ENCODE data around the gene GBP3. TPM values are rescaled to one million over a fixed set of nuclear protein-coding genes. Genes with fewer than 3 reads are reported as not detected.
"Not testable (repeated sequence)": the region's sequence is repeated elsewhere in the genome, so short reads cannot be mapped to it uniquely, and the experiment has no call there.

GBP3 gene
- total RNA-seq, 2 experiments from 2014 or later, result 16.7 to 18.9 TPM

DNA sequence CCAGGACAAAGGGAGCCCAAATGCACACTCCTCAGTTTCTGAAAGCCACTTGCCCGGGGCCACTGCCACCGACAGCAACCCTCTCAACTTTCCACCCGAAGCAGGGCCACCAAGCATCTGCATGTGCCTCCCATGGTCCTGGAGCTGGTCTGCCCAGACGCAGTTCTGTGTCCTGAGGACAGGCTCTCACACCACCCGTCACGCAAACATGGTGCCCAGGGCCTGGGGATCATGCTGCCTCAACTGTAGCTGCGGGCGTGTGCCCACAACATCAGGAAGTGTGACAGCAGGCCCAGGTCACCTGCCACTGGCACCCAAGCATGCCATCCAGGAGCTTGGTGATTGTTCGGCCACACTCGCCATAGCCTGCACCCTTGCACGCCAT lies 28.0 kb upstream of the GBP3 start:
- ATAC-seq (peak; percentile 11), DNase-seq (no peak)
- CTCF ChIA-PET, result no interaction called here
- H3K4me1 Mint-ChIP-seq (ENCODE audit: low read depth), result peaks cover 5% of the 10 kb centered on the region
- H3K9me3 Mint-ChIP-seq (ENCODE audit: insufficient read depth), result no peaks in the 10 kb centered on the region
- no peak overlapping the region for H3K27ac Mint-ChIP-seq
- peaks cover 69% of the 10 kb centered on the region for H3K36me3 Mint-ChIP-seq (ENCODE audit: low read depth)
- H3K27me3 Mint-ChIP-seq (ENCODE audit: low read depth), result no peaks in the 10 kb centered on the region
- POLR2A ChIA-PET, result no interaction called here
- H3K4me3 Mint-ChIP-seq, result no peak overlapping the region

DNA sequence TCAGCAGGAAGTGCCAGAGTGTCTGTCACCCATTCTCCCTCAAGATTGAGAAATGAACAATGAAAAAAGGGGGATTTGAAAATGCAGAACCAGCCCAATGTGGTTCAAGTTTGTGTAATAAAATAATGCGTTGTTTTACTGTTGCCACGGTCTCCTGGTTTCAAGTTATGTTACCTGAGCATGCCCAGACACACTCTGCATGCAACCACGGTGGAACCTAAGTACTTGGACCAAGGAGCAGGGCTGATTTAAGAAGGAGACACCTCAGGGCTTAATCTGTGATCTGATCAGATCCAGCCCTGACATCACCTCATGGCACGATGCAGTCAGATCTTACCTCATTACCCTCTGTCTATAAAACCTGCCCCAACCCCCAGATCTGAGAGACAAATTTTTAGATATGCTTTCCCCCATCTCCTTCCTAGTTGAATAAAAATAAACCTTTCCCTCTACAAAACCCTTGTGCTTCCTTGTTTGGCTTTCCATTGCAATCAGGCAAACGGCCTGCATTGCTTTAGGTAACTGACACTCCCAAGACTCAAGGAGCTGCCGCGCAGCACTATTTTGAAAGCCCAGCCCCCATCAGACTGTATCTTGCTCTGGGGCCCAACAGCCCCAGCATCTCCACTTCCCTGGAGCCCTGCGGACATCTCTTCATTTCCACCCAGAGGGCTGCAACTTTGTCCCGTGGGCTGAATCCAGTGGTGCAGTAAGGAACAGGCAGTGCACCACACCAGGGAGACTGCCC lies 27.4 kb upstream of the GBP3 start:
- POLR2A ChIA-PET; CTCF ChIA-PET; DNase-seq; H3K4me3 Mint-ChIP-seq; H3K9me3 Mint-ChIP-seq (ENCODE audit: insufficient read depth); H3K27me3 Mint-ChIP-seq (ENCODE audit: low read depth); H3K4me1 Mint-ChIP-seq (ENCODE audit: low read depth): not testable (repeated sequence)
- peaks cover 63% of the 10 kb centered on the region for H3K36me3 Mint-ChIP-seq (ENCODE audit: low read depth)
- H3K27ac Mint-ChIP-seq, result peak overlapping the region; percentile 44
- peak; percentile 29 for ATAC-seq

DNA sequence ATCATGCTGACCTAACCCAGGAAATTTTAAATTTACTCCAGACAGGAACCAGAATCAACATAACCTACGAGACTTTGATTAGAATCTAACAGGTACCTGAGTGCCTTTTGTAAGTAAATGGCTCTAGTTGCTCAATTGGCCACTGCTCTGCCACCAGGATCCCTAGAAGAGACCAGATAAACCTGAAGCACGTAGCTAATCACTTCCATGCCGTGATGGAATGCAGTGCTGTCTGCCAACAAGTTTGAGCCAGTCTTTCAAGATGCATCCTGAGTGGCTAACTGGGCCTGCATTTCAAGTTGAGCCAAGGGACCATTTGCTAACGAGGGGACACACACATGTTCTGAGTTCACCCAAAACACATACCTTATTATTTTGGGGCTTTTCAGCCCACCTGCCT lies 26.5 kb upstream of the GBP3 start:
- CTCF ChIA-PET; DNase-seq; H3K4me3 Mint-ChIP-seq; POLR2A ChIA-PET; H3K9me3 Mint-ChIP-seq (ENCODE audit: insufficient read depth); ATAC-seq; H3K27ac Mint-ChIP-seq; H3K4me1 Mint-ChIP-seq (ENCODE audit: low read depth); H3K27me3 Mint-ChIP-seq (ENCODE audit: low read depth): not testable (repeated sequence)
- H3K36me3 Mint-ChIP-seq (ENCODE audit: low read depth), result peaks cover 60% of the 10 kb centered on the region

DNA sequence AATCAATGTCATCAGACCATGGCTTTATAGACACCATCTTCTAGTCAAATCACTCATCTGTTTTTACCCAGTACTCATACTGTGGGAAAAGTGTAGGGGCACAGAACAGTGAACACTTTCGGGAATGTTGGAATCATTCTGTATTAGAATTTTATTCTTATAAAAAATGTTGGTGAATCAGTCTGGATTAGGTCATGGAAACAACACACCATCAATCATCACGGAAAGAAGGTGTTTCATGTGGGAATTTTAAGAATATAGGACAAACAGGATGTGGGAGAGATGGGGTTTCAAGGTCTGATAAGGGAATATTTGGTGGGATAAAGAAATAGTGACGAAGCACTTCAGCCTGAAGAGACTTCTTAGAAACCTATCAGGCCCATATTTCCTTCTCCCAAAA lies 25.1 kb upstream of the GBP3 start:
- Mint-ChIP-seq H3K36me3 (ENCODE audit: low read depth) (peaks cover 55% of the 10 kb centered on the region), H3K27me3 (ENCODE audit: low read depth) (no peaks in the 10 kb centered on the region), H3K27ac (peak overlapping the region; percentile 47), H3K4me1 (ENCODE audit: low read depth) (peaks cover 5% of the 10 kb centered on the region), H3K4me3 (no peak overlapping the region), H3K9me3 (ENCODE audit: insufficient read depth) (peaks cover 8% of the 10 kb centered on the region)
- DNase-seq (no peak), ATAC-seq (no peak)
- CTCF ChIA-PET, result interaction anchor here (0.6 to 1.5 kb wide), 2 partner anchors 16 to 406 kb away, joined by 3 read pairs; no protein-coding TSS in a partner anchor
- POLR2A ChIA-PET, result no interaction called here

DNA sequence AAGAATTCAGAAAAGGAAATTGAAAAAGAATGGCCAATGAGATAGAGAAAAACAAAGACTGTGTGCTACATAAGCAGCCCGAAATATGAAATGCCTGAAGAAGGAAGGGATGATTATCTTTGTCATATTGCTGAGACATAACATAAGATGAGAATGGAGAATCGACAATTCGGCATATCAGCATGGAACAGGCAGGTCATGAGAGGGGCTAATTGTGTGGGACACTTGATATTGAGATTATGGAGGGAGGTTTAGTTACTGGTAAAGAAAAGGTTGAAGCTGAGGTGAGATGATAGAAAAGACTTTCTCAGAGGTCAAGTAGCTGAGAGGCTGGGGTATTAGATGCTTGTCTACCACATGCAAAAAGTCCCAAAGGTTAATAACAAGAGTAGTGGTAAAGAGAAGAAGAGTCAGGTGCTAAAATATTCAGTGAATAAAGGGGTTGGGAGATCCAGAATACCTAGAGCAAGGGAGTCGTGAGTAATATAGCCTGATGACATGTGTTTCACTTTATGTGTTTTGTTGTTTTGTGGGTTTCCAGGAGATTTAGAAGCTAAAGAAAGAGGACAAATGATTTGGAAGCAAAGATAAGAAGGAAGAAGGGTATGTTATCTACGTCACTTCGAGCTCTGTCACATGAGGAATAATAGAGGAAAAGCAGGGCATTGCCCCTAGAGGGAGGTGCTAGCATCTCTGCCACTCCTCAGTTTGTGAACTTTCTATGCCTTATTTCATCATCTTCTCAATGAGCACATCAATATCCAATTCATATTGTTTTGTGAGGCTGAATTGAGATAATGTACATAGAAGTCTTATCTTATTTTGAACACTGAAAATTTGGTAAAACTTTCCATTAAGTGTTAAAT lies 23.9 kb upstream of the GBP3 start:
- DNase-seq; POLR2A ChIA-PET; H3K9me3 Mint-ChIP-seq (ENCODE audit: insufficient read depth); ATAC-seq; H3K4me1 Mint-ChIP-seq (ENCODE audit: low read depth); H3K27ac Mint-ChIP-seq; H3K27me3 Mint-ChIP-seq (ENCODE audit: low read depth); H3K4me3 Mint-ChIP-seq: not testable (repeated sequence)
- CTCF ChIA-PET, result interaction anchor here (0.9 to 1.5 kb wide), 5 partner anchors 10 to 62 kb away, joined by 3 to 5 read pairs (median 3); no protein-coding TSS in a partner anchor
- H3K36me3 Mint-ChIP-seq (ENCODE audit: low read depth), result peaks cover 55% of the 10 kb centered on the region

DNA sequence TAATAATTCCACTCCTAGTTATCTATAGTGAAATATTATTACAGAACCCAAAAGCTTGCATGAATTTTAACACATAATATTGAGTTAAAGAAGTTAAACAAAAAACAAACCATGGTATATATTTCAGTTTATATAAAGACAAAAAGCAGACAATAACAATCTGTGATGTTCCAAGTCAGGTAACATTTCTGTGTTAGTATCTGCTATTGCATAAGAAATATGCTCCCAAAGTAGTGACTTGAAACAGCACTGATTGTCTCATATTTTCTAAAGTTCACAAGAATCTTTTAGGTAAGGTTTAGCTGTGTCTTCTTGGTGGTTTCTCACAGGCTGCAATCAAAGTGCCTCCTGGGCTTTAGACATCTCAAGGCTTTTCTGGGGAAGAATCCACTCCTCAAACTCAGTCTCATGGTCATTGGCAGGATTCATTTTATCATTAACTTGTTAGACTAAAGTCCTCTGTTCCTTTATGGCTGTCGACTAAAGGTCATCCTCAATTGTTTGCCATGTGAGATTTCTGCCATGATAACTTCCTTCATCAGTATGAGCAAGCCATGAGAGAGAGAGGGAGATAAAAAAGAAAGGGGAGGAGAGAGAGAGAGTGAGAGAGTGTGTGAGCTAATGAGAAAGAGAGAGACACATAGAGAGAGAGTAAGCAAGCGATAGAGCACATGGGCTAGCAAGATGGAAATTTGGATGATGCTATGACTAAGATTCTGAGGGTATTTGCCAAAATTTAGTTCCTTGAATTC lies 22.5 kb upstream of the GBP3 start:
- Mint-ChIP-seq H3K27me3 (ENCODE audit: low read depth) (no peaks in the 10 kb centered on the region), H3K4me3 (no peak overlapping the region), H3K27ac (no peak overlapping the region), H3K4me1 (ENCODE audit: low read depth) (peaks cover 15% of the 10 kb centered on the region), H3K36me3 (ENCODE audit: low read depth) (peaks cover 47% of the 10 kb centered on the region), H3K9me3 (ENCODE audit: insufficient read depth) (peaks cover 12% of the 10 kb centered on the region)
- ATAC-seq (no peak), DNase-seq (no peak)
- POLR2A ChIA-PET, result no interaction called here
- CTCF ChIA-PET, result no interaction called here

DNA sequence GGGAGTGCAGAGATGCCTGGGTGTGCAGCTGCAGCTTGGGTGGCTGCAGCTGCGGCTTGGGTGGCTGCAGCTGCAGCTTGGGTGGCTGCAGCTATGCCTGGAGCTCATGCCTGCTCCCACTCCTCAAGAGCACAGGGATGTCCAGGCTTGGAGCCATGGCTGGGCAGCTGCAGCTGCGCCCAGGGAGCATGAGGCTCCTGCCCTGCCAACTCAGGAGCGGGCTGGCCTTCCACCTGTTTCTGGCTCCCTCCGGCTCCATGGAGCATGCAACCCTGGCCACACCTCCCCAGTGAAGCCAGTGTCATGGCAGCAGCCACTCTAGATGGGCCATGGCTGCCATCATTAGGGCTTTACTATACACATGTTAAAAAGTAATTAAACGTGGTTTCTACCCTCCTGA lies 21.3 kb upstream of the GBP3 start:
- Mint-ChIP-seq H3K9me3 (ENCODE audit: insufficient read depth) (peaks cover 12% of the 10 kb centered on the region), H3K27ac (no peak overlapping the region), H3K36me3 (ENCODE audit: low read depth) (peaks cover 37% of the 10 kb centered on the region), H3K27me3 (ENCODE audit: low read depth) (no peaks in the 10 kb centered on the region), H3K4me3 (no peak overlapping the region), H3K4me1 (ENCODE audit: low read depth) (peaks cover 11% of the 10 kb centered on the region)
- POLR2A ChIA-PET, result no interaction called here
- ATAC-seq (no peak), DNase-seq (no peak)
- CTCF ChIA-PET, result no interaction called here

DNA sequence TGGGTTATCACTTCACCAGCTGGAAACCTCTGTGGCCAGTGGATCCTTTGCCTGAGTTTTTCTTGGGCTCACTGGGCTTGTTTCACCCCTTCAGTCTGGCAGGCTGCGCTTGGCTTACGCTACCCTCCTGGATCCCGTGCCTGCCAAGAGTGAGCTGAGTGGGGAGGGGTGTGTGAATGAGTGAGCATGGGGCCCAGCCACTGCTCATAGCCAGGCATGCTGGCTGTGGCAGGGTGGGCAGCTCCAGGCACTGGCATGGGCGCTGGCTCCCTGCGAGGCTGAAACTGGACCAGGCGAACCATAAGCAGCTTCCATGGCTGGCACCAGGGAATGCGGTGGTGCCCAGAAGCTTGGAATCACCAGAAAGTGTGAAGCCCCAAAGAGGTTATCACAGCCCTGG lies 19.8 kb upstream of the GBP3 start:
- peaks cover 11% of the 10 kb centered on the region for H3K4me1 Mint-ChIP-seq (ENCODE audit: low read depth)
- no peak overlapping the region for H3K4me3 Mint-ChIP-seq
- H3K9me3 Mint-ChIP-seq (ENCODE audit: insufficient read depth), result peaks cover 12% of the 10 kb centered on the region
- peaks cover 23% of the 10 kb centered on the region for H3K36me3 Mint-ChIP-seq (ENCODE audit: low read depth)
- ATAC-seq (no peak), DNase-seq (no peak)
- no peak overlapping the region for H3K27ac Mint-ChIP-seq
- ChIA-PET POLR2A (interaction anchor here (1.2 to 2.8 kb wide), 2 partner anchors 20 to 21 kb away, joined by 5 to 11 read pairs; partner anchors contain the start of gene GBP3), CTCF (interaction anchor here (1.0 to 2.5 kb wide), 3 partner anchors 12 to 23 kb away, joined by 3 to 8 read pairs (median 3); partner anchors contain the start of gene GBP1)
- no peaks in the 10 kb centered on the region for H3K27me3 Mint-ChIP-seq (ENCODE audit: low read depth)

DNA sequence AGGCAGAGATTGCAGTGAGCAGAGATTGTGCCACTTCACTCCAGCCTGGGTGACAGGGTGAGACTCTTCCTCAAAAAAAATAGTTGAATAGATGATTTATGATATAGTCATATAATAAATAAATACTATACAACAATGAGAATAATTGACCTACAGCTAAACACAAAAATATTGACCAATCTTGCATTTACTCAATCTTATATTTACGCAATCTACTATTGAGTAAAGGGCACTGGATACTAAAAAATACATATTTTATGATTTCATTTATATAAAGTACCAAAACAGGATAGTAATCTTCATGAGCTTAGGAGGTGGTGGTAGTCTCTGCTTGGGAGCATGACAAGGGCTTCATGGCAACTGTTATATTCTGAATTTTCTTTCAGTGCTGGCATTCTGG lies 19.1 kb upstream of the GBP3 start:
- no peak overlapping the region for H3K4me3 Mint-ChIP-seq
- ChIA-PET CTCF (interaction anchor here (0.8 to 2.5 kb wide), 2 partner anchors 23 to 44 kb away, joined by 4 to 8 read pairs; partner anchors contain the start of gene GBP1), POLR2A (interaction anchor here (0.7 to 2.8 kb wide), 3 partner anchors 19 to 23 kb away, joined by 4 to 11 read pairs (median 4); partner anchors contain the start of genes GBP1 and GBP3)
- DNase-seq (no peak), ATAC-seq (no peak)
- peaks cover 22% of the 10 kb centered on the region for H3K36me3 Mint-ChIP-seq (ENCODE audit: low read depth)
- H3K27ac Mint-ChIP-seq, result no peak overlapping the region
- peaks cover 11% of the 10 kb centered on the region for H3K4me1 Mint-ChIP-seq (ENCODE audit: low read depth)
- peaks cover 18% of the 10 kb centered on the region for H3K9me3 Mint-ChIP-seq (ENCODE audit: insufficient read depth)
- H3K27me3 Mint-ChIP-seq (ENCODE audit: low read depth), result no peaks in the 10 kb centered on the region

DNA sequence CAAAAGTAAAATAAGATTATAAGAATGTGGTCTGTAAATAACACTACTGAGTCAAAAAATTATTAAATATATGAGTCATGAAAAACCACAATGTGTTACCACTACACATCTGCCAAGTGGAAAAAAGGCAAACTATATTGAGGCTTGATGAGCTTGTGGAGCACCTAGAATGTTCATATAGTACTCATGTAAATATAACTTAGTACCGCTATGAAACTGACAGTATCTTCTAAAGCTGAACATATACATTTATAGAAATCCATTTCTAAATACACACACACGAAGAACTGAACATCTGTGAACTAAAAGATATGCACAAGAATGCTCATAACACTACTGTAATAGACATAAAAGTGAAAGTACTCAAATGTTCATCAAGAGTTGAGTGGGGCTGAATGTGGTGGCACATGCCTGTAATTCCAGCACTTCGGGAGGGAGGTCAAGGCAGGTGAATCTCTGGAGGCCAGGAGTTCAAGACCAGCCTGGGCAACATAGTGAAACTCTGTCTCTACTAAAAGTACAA lies 18.5 kb upstream of the GBP3 start:
- Mint-ChIP-seq H3K9me3 (ENCODE audit: insufficient read depth) (peaks cover 18% of the 10 kb centered on the region), H3K4me1 (ENCODE audit: low read depth) (peaks cover 11% of the 10 kb centered on the region), H3K27me3 (ENCODE audit: low read depth) (no peaks in the 10 kb centered on the region), H3K4me3 (no peak overlapping the region), H3K36me3 (ENCODE audit: low read depth) (peaks cover 22% of the 10 kb centered on the region), H3K27ac (no peak overlapping the region)
- CTCF ChIA-PET, result interaction anchor here (0.8 to 2.5 kb wide), 3 partner anchors 24 to 316 kb away, joined by 3 to 8 read pairs (median 4); partner anchors contain the start of gene GBP1
- DNase-seq (no peak), ATAC-seq (peak; percentile 59)
- POLR2A ChIA-PET, result interaction anchor here (0.7 to 2.8 kb wide), 3 partner anchors 19 to 24 kb away, joined by 4 to 11 read pairs (median 4); partner anchors contain the start of genes GBP1 and GBP3

DNA sequence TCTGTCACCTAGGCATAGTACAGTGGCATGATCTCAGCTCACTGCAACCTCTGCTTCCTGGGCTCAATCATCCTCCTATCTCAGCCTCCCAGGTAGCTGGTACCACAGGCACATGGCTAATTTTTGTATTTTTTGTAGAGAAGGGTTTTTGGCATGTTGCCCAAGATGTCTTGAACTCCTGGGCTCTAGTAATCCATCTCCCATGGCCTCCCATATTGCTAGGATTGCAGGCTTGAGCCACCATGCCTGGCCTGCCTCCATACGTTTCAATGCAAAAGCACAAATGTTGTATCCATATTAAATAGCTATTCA lies 17.6 kb upstream of the GBP3 start:
- Mint-ChIP-seq H3K9me3 (ENCODE audit: insufficient read depth) (peaks cover 18% of the 10 kb centered on the region), H3K27ac (no peak overlapping the region), H3K4me1 (ENCODE audit: low read depth) (peaks cover 11% of the 10 kb centered on the region), H3K36me3 (ENCODE audit: low read depth) (peaks cover 22% of the 10 kb centered on the region), H3K27me3 (ENCODE audit: low read depth) (no peaks in the 10 kb centered on the region), H3K4me3 (no peak overlapping the region)
- DNase-seq (no peak), ATAC-seq (no peak)
- POLR2A ChIA-PET, result interaction anchor here (1.1 to 2.8 kb wide), 2 partner anchors 18 to 232 kb away, joined by 3 to 11 read pairs; partner anchors contain the start of gene GBP3
- CTCF ChIA-PET, result interaction anchor here (1.2 to 2.5 kb wide), 2 partner anchors 25 to 317 kb away, joined by 3 to 8 read pairs; partner anchors contain the start of gene GBP1

All from activated CD8-positive, alpha-beta T cell treated with anti-CD3 and anti-CD28 coated beads, Interleukin-2, amount 10 ng/mL, durations not matched to agents 7 days and 5 days (primary cell).